Measurements from ENCODE around the gene PPP1R9A. TPM values are rescaled to one million over a fixed set of nuclear protein-coding genes. Genes with fewer than 3 reads are reported as not detected.

PPP1R9A gene
- total RNA-seq, 2 donors from 2014 or later = 17.7 to 20.2 TPM

GRCh38 chr7:95342642-95343307 is 435.4 kb downstream of the PPP1R9A start:
- no peak for DNase-seq
- no peak overlapping the region for H3K9ac ChIP-seq (ENCODE audit: low read depth in 2 of 2, low read length in 2 of 2)
- H3K27ac ChIP-seq = no peak overlapping the region
- TF ChIP-seq CTCF (IDR thresholded peaks at IDR 0.05) = no peak
- no peaks in the 10 kb centered on the region for H3K27me3 ChIP-seq
- H3K4me3 ChIP-seq = no peak overlapping the region
- intact Hi-C loops (cut with DNase I) = no loop called here
- no peaks in the 10 kb centered on the region for H3K4me1 ChIP-seq
- H3K9me3 ChIP-seq = no peaks in the 10 kb centered on the region
- no peaks in the 10 kb centered on the region for H3K36me3 ChIP-seq

Data from colonic mucosa (tissue), 4 donors.